ENCODE measurements around the gene TLK1.

TLK1 gene

DNA sequence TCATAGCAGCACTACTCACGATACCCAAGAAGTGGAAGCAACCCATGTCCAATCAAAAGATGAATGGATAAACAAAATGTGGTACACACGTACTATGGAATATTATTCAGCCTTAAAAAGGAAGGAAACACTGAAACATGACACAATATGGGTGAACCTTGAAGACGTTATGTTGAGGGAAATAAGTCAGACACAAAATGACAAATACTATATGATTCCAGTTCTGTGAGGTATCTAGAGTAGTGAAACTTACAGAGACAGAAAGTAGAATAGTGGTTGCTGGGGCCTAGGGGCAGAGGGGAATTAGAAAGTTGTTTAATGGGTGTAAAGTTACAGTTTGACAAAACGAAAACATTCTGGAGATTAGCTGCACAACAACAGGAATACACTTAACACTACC, 24.7 kb downstream of the TLK1 start:
- Histone ChIP-seq H3K4me3 (ENCODE audit: low read length) (no peak overlapping the region), H3K27ac (ENCODE audit: low read depth, low read length) (no peak overlapping the region), H3K9me3 (ENCODE audit: insufficient read depth, low read depth, low read length) (no peaks in the 10 kb centered on the region), H3K27me3 (ENCODE audit: insufficient read depth, low read length) (no peaks in the 10 kb centered on the region), H3K9ac (ENCODE audit: low read depth, low read length) (no peak overlapping the region), H3K4me1 (ENCODE audit: insufficient read depth, low read length) (peaks cover 48% of the 10 kb centered on the region), H3K36me3 (ENCODE audit: insufficient read depth, low read length) (no peaks in the 10 kb centered on the region)
- WGBS, result 99% methylated on average over 4 of the region's 4 CpGs

DNA sequence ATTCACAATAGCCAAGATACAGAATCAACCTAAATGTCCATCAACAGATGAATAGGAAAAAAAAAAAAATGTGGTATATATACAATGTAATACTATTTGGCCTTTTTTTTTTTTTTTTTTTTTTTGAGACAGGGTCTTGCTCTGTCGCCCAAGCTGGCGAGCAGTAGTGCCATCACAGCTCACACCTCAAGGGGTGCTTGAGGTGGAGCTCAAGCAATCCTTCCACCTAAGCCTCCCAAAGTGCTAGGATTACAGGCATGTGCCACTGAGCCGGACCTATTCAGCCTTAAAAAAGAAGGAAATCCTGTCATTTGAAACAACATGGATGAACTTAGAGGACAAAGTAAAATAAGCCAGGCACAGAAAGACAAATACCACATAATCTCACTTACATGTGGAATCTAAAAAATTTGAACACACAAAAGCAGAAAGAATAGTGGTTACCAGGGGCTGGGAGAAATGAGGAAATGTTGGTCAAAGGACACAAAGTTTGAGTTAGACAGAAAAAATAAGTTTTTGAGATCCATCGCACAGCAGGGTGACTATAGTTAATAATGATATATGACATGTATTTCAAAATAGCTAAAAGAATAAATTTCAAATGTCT, 26.0 kb downstream of the TLK1 start:
- WGBS, result 79% methylated on average over 4 of the region's 4 CpGs
- Histone ChIP-seq H3K27me3 (ENCODE audit: insufficient read depth, low read length) (no peaks in the 10 kb centered on the region), H3K9me3 (ENCODE audit: insufficient read depth, low read depth, low read length) (no peaks in the 10 kb centered on the region), H3K9ac (ENCODE audit: low read depth, low read length) (no peak overlapping the region), H3K36me3 (ENCODE audit: insufficient read depth, low read length) (no peaks in the 10 kb centered on the region), H3K4me3 (ENCODE audit: low read length) (no peak overlapping the region), H3K4me1 (ENCODE audit: insufficient read depth, low read length) (peaks cover 41% of the 10 kb centered on the region), H3K27ac (ENCODE audit: low read depth, low read length) (no peak overlapping the region)

DNA sequence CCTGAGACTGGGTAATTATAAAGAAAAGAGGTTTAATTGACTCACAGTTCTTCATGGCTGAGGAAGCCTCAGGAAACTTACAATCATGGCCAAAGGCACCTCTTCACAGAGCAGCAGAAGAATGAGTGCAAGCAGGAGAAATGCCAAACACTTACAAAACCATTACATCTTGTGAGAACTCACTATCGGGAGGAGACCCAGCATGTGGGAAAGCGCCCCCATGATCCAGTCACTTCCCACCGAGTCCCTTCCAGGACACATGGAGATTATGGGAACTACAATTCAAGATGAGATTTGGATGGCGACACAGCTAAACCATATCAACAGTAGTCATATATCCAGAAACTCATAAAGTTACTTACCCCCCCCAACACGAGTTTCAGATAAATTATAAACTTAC, 28.6 kb downstream of the TLK1 start:
- H3K9ac ChIP-seq (ENCODE audit: low read depth, low read length), result no peak overlapping the region
- H3K4me3 ChIP-seq (ENCODE audit: low read length), result no peak overlapping the region
- H3K27ac ChIP-seq (ENCODE audit: low read depth, low read length), result no peak overlapping the region
- 75% methylated on average over 4 of the region's 5 CpGs for WGBS
- no peaks in the 10 kb centered on the region for H3K36me3 ChIP-seq (ENCODE audit: insufficient read depth, low read length)
- H3K4me1 ChIP-seq (ENCODE audit: insufficient read depth, low read length), result peaks cover 32% of the 10 kb centered on the region
- no peaks in the 10 kb centered on the region for H3K9me3 ChIP-seq (ENCODE audit: insufficient read depth, low read depth, low read length)
- H3K27me3 ChIP-seq (ENCODE audit: insufficient read depth, low read length), result no peaks in the 10 kb centered on the region

DNA sequence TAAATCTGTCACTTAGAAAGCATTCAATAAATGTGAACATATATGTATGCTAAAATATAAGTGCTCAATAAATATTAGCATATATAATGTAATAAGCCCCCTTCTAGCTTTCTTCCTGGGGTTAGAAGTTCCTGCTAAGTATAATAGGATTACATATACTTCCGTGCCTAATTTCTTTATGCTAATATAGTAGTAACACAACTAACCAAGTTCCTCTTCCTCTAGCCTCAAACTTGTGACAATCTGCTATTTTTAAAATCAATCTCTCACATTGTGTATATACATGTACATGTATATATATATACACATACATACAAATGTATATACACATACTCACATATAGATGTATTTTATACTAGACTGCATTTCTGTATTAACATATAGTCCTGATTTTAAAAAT, 32.2 kb downstream of the TLK1 start:
- H3K4me3 ChIP-seq (ENCODE audit: low read length), result no peak overlapping the region
- peaks cover 22% of the 10 kb centered on the region for H3K4me1 ChIP-seq (ENCODE audit: insufficient read depth, low read length)
- H3K9me3 ChIP-seq (ENCODE audit: insufficient read depth, low read depth, low read length), result no peaks in the 10 kb centered on the region
- no peak overlapping the region for H3K27ac ChIP-seq (ENCODE audit: low read depth, low read length)
- WGBS, result no CpG with 5 or more reads among the region's 1 CpG
- no peaks in the 10 kb centered on the region for H3K27me3 ChIP-seq (ENCODE audit: insufficient read depth, low read length)
- no peak overlapping the region for H3K9ac ChIP-seq (ENCODE audit: low read depth, low read length)
- H3K36me3 ChIP-seq (ENCODE audit: insufficient read depth, low read length), result no peaks in the 10 kb centered on the region

DNA sequence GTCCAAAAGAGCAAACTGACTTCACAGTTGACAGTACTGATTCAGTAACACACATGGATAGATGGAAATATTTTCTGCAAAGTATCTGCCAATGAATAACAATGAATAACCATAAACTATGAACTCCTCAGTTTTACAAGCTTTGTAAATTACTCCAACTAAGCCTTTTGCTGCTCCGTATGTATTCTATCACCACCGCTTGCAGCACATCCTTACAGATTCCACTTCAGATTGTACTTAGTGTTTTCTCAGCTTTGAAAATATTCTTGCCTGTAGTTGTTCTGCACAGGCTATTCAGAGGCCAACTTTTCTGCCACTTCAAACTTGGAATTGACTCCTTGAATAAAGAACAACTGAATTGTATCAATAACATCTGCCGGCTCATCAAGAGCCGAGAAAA, 36.2 kb downstream of the TLK1 start:
- no peaks in the 10 kb centered on the region for H3K9me3 ChIP-seq (ENCODE audit: insufficient read depth, low read depth, low read length)
- H3K27me3 ChIP-seq (ENCODE audit: insufficient read depth, low read length), result no peaks in the 10 kb centered on the region
- H3K9ac ChIP-seq (ENCODE audit: low read depth, low read length), result no peak overlapping the region
- H3K36me3 ChIP-seq (ENCODE audit: insufficient read depth, low read length), result no peaks in the 10 kb centered on the region
- H3K4me1 ChIP-seq (ENCODE audit: insufficient read depth, low read length), result 0 out of 2 replicates have a peak, but pooled peaks cover 5% of the 10 kb centered on the region
- no peak overlapping the region for H3K4me3 ChIP-seq (ENCODE audit: low read length)
- no peak overlapping the region; the same call in 1 of the 2 replicates for H3K27ac ChIP-seq (ENCODE audit: low read depth, low read length)
- WGBS, result 85% methylated on average over 4 of the region's 4 CpGs

DNA sequence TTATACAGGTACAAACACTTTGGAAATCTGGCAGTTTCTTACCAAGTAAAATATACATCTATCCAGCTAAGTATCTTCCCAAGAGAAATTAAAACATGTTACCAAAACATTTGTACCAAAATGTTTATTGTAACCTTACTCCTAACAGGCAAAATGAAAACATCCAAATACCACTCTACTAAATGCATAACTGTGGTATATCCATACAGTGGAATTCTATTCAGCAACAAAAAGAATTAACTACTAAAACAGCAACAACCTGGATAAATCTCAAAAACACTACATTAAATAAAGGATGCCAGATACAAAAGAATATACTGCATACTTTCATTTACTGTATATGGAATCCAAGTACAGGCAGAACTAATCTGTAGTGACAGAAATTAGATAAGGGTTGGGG, 51.1 kb downstream of the TLK1 start:
- peaks cover 28% of the 10 kb centered on the region for H3K36me3 ChIP-seq (ENCODE audit: insufficient read depth, low read length)
- no peak overlapping the region for H3K9ac ChIP-seq (ENCODE audit: low read depth, low read length)
- no peaks in the 10 kb centered on the region for H3K27me3 ChIP-seq (ENCODE audit: insufficient read depth, low read length)
- H3K27ac ChIP-seq (ENCODE audit: low read depth, low read length), result no peak overlapping the region
- no peak overlapping the region for H3K4me3 ChIP-seq (ENCODE audit: low read length)
- no peaks in the 10 kb centered on the region for H3K9me3 ChIP-seq (ENCODE audit: insufficient read depth, low read depth, low read length)
- H3K4me1 ChIP-seq (ENCODE audit: insufficient read depth, low read length), result no peaks in the 10 kb centered on the region

DNA sequence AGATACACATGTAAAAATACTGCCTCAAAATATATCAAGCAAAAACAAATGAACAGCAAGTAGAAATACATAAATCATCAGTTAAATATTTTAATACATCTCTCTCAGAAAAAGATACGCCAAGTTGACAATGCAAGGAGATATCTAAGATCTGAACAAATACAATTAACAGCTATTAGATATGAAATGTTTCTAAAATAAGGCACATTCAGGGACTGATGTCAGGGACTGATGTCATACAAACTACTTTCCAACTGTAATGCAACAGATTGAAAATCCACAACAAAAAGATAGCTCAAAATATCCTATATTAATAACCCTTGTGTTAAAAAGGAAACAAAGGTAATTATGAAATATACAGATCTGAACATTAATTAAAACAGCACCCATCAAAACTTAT, 51.7 kb downstream of the TLK1 start:
- no peak overlapping the region for H3K9ac ChIP-seq (ENCODE audit: low read depth, low read length)
- H3K4me3 ChIP-seq (ENCODE audit: low read length), result no peak overlapping the region
- H3K4me1 ChIP-seq (ENCODE audit: insufficient read depth, low read length), result no peaks in the 10 kb centered on the region
- H3K27ac ChIP-seq (ENCODE audit: low read depth, low read length), result no peak overlapping the region
- no peaks in the 10 kb centered on the region for H3K27me3 ChIP-seq (ENCODE audit: insufficient read depth, low read length)
- 100% methylated on average over 1 of the region's 1 CpG for WGBS
- no peaks in the 10 kb centered on the region for H3K9me3 ChIP-seq (ENCODE audit: insufficient read depth, low read depth, low read length)
- H3K36me3 ChIP-seq (ENCODE audit: insufficient read depth, low read length), result peaks cover 24% of the 10 kb centered on the region

DNA sequence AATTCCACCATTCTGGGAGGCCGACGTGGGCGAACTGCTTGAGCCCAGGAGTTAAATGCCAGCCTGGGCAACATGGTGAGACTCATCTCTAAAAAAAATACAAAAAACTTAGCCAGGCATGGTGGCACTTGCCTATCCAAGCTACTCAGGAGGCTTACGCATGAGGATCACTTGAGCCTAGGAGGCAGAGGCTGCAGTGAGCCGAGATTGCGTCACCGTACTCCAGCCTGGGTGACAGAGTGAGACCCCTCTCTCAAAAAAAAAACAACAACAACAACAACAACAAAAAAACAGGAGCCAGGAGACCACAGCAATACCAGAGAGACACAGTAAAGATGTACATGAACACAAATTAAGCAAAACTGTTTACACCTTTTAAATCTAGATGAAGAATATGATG, 52.9 kb downstream of the TLK1 start:
- Histone ChIP-seq H3K27me3 (ENCODE audit: insufficient read depth, low read length) (no peaks in the 10 kb centered on the region), H3K9ac (ENCODE audit: low read depth, low read length) (no peak overlapping the region), H3K27ac (ENCODE audit: low read depth, low read length) (no peak overlapping the region), H3K36me3 (ENCODE audit: insufficient read depth, low read length) (peaks cover 18% of the 10 kb centered on the region; the same call in 1 of the 2 replicates), H3K9me3 (ENCODE audit: insufficient read depth, low read depth, low read length) (no peaks in the 10 kb centered on the region), H3K4me3 (ENCODE audit: low read length) (no peak overlapping the region), H3K4me1 (ENCODE audit: insufficient read depth, low read length) (peaks cover 5% of the 10 kb centered on the region; the same call in 1 of the 2 replicates)
- 96% methylated on average over 7 of the region's 7 CpGs for WGBS

DNA sequence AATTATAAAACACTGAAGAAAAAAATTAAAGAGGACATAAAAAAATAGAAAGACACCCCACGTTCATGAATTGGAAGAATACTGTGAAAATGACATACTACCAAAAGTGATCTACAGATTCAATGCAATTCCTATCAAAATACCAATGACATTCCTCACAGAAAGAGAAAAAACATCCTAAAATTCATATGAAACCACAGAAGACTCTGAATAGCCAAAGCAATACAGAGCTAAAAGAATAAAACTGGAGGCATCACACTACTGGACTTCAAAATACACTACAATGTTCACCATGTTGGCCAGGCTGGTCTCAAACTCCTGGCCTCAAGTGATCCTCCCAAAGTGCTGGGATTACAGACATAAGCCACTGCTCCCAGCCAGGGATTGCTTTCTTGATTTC, 56.3 kb downstream of the TLK1 start:
- H3K27me3 ChIP-seq (ENCODE audit: insufficient read depth, low read length), result no peaks in the 10 kb centered on the region
- peaks cover 10% of the 10 kb centered on the region; the same call in 1 of the 2 replicates for H3K36me3 ChIP-seq (ENCODE audit: insufficient read depth, low read length)
- H3K27ac ChIP-seq (ENCODE audit: low read depth, low read length), result no peak overlapping the region
- H3K4me1 ChIP-seq (ENCODE audit: insufficient read depth, low read length), result peaks cover 8% of the 10 kb centered on the region; the same call in 1 of the 2 replicates
- H3K9me3 ChIP-seq (ENCODE audit: insufficient read depth, low read depth, low read length), result no peaks in the 10 kb centered on the region; the same call in 1 of the 2 replicates
- no peak overlapping the region for H3K9ac ChIP-seq (ENCODE audit: low read depth, low read length)
- H3K4me3 ChIP-seq (ENCODE audit: low read length), result no peak overlapping the region
- WGBS, result 89% methylated on average over 1 of the region's 1 CpG

DNA sequence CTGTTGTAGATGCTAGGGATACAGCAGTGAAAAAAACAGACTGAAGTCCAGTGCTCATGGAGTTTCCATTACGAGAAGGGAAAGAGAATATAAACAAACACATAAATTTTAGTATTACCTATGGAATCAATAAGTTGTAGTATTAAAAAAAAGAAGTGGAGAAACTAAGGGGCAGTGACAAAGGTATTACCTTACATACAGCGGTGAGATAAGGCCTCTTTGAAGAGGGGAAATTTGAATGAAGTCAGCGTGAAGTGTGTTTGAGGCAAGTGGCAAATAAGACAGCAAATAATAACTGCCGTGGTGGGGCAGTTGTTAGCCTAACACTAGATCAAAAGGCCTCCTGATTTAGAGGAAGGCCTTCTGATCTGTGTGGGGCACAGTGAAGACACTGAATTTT, 57.9 kb downstream of the TLK1 start:
- Histone ChIP-seq H3K27ac (ENCODE audit: low read depth, low read length) (no peak overlapping the region), H3K27me3 (ENCODE audit: insufficient read depth, low read length) (no peaks in the 10 kb centered on the region), H3K4me1 (ENCODE audit: insufficient read depth, low read length) (peaks cover 8% of the 10 kb centered on the region; the same call in 1 of the 2 replicates), H3K9ac (ENCODE audit: low read depth, low read length) (no peak overlapping the region), H3K36me3 (ENCODE audit: insufficient read depth, low read length) (peaks cover 11% of the 10 kb centered on the region; the same call in 1 of the 2 replicates), H3K4me3 (ENCODE audit: low read length) (no peak overlapping the region), H3K9me3 (ENCODE audit: insufficient read depth, low read depth, low read length) (peaks cover 4% of the 10 kb centered on the region; the same call in 1 of the 2 replicates)
- 60% methylated on average over 3 of the region's 4 CpGs for WGBS

DNA sequence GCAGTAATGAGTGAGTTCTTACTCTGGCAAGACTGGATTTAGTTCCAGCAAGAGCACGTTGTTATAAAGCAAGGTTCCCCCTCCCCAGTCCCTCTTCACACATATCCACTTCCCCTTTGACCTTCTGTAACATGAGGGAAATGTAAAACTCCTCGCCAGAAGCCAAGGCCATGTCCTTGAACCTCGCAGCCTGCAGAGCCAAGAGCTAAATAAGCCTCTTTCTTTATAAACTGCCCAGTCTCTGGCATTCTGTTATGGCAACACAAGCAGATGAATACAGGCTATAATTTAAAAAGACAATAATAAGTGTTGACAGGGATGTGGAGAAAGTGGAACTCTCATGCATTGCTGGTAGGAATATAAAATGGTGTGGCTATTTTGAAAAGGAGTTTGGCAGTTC, 60.3 kb downstream of the TLK1 start:
- peaks cover 4% of the 10 kb centered on the region; the same call in 1 of the 2 replicates for H3K9me3 ChIP-seq (ENCODE audit: insufficient read depth, low read depth, low read length)
- 84% methylated on average over 3 of the region's 3 CpGs for WGBS
- H3K27me3 ChIP-seq (ENCODE audit: insufficient read depth, low read length), result no peaks in the 10 kb centered on the region
- peaks cover 8% of the 10 kb centered on the region; the same call in 1 of the 2 replicates for H3K4me1 ChIP-seq (ENCODE audit: insufficient read depth, low read length)
- peaks cover 11% of the 10 kb centered on the region; the same call in 1 of the 2 replicates for H3K36me3 ChIP-seq (ENCODE audit: insufficient read depth, low read length)
- H3K27ac ChIP-seq (ENCODE audit: low read depth, low read length), result no peak overlapping the region
- H3K4me3 ChIP-seq (ENCODE audit: low read length), result no peak overlapping the region
- H3K9ac ChIP-seq (ENCODE audit: low read depth, low read length), result no peak overlapping the region

DNA sequence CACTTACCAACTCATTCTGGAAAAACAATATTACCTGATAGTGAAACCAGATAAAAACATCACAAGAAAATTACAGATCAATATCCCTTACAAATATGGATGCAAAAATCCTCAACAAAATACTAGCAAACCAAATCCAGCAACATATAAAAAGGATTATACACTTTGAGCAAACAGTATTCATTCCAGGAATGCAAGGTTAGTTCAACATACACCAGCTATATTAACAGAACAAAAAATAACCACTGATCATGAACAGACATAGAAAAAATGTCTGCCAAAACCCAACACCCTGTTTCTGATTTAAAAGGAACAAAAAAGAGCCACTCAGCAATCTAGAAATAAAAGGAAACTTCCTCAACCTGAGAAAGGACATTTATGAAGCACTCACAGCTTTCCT, 62.1 kb downstream of the TLK1 start:
- H3K9ac ChIP-seq (ENCODE audit: low read depth, low read length), result no peak overlapping the region
- no peaks in the 10 kb centered on the region for H3K27me3 ChIP-seq (ENCODE audit: insufficient read depth, low read length)
- H3K4me3 ChIP-seq (ENCODE audit: low read length), result no peak overlapping the region
- H3K27ac ChIP-seq (ENCODE audit: low read depth, low read length), result no peak overlapping the region
- H3K36me3 ChIP-seq (ENCODE audit: insufficient read depth, low read length), result peaks cover 11% of the 10 kb centered on the region; the same call in 1 of the 2 replicates
- H3K4me1 ChIP-seq (ENCODE audit: insufficient read depth, low read length), result peaks cover 8% of the 10 kb centered on the region
- H3K9me3 ChIP-seq (ENCODE audit: insufficient read depth, low read depth, low read length), result peaks cover 4% of the 10 kb centered on the region; the same call in 1 of the 2 replicates

All from HUES64 (cell line).